ENCODE results near the gene PRIMPOL.
"Not testable (repeated sequence)": the region's sequence is repeated elsewhere in the genome, so short reads cannot be mapped to it uniquely, and the experiment has no call there.

Gene PRIMPOL
- total RNA-seq, result 8.7 to 18.7 reads per million in 2 donors

GRCh38 chr4:184649026-184649970, at the start of gene PRIMPOL, which contains the start of gene CASP3:
TSS of gene PRIMPOL (plus strand) at chr4:184649738. CDS start at chr4:184657141, 7,403 bp downstream.
TSS of gene CASP3 (minus strand) at chr4:184649447. CDS start at chr4:184638453, 10,994 bp downstream.
- DNase-seq, result peak; percentile 91

GRCh38 chr4:184600982-184601381, 48.6 kb upstream of the PRIMPOL start:
- not testable (repeated sequence) for DNase-seq

- not testable (repeated sequence) for DNase-seq
Observed at GRCh38 chr4:184602857-184603256, 46.7 kb upstream of the PRIMPOL start.

- not testable (repeated sequence) for DNase-seq
Observed at GRCh38 chr4:184607429-184607828, 42.1 kb upstream of the PRIMPOL start.

- no peak for DNase-seq
Observed at GRCh38 chr4:184612074-184612473, 37.5 kb upstream of the PRIMPOL start.

- DNase-seq, result no peak
Observed at GRCh38 chr4:184613405-184613804, 36.1 kb upstream of the PRIMPOL start.

GRCh38 chr4:184614509-184614908, 35.0 kb upstream of the PRIMPOL start:
- no peak for DNase-seq

- not testable (repeated sequence) for DNase-seq
Observed at GRCh38 chr4:184616168-184616567, 33.4 kb upstream of the PRIMPOL start.

- DNase-seq, result no peak
Observed at GRCh38 chr4:184616633-184617551, 32.6 kb upstream of the PRIMPOL start.

- no peak for DNase-seq
Observed at GRCh38 chr4:184617600-184618196, 31.8 kb upstream of the PRIMPOL start.

- DNase-seq, result no peak
Observed at GRCh38 chr4:184620212-184620867, 29.2 kb upstream of the PRIMPOL start.

GRCh38 chr4:184621518-184621917, 28.0 kb upstream of the PRIMPOL start:
- no peak for DNase-seq

GRCh38 chr4:184624504-184624903, 25.0 kb upstream of the PRIMPOL start:
- not testable (repeated sequence) for DNase-seq

GRCh38 chr4:184624972-184625554, 24.5 kb upstream of the PRIMPOL start:
- no peak for DNase-seq

GRCh38 chr4:184625783-184626596, 23.5 kb upstream of the PRIMPOL start:
- not testable (repeated sequence) for DNase-seq

- DNase-seq, result no peak
Observed at GRCh38 chr4:184628103-184628502, 21.4 kb upstream of the PRIMPOL start.

- DNase-seq, result no peak
Observed at GRCh38 chr4:184632842-184633241, 16.7 kb upstream of the PRIMPOL start.

- DNase-seq, result no peak
Observed at GRCh38 chr4:184635381-184635780, 14.2 kb upstream of the PRIMPOL start.

- DNase-seq, result no peak
Observed at GRCh38 chr4:184636144-184636543, 13.4 kb upstream of the PRIMPOL start.

- no peak for DNase-seq
Observed at GRCh38 chr4:184636897-184637296, 12.6 kb upstream of the PRIMPOL start.

GRCh38 chr4:184641022-184641421, 8.5 kb upstream of the PRIMPOL start:
- no peak for DNase-seq
